ENCODE results near the gene HOXB3. TPM values are rescaled to one million over a fixed set of nuclear protein-coding genes. Genes with fewer than 3 reads are reported as not detected.

The HOXB3 gene
- polyA plus RNA-seq, 1 experiment = 33.0 TPM

DNA sequence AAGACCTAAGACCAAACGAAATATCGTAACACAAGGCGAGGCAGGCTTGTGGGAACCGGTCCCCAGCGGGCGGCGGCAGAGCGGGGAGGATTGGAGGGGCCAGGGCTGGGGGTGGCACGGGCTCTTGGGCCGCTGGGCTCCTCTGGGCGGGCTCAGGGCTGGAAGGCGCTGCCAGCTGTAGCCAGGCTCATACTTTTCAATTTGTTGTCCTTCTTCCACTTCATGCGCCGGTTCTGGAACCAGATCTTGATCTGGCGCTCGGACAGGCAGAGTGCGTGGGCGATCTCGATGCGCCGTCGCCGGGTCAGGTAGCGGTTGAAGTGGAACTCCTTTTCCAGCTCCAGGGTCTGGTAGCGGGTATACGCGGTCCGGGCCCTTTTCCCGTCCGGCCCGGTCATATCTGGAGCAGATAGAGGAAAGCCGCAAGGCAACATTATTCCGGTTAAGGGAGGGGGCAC, 2.0 kb upstream of the HOXB3 start:
- no peak for DNase-seq (ENCODE audit: low read depth, low spot score)
- ChIA-PET POLR2A (interaction anchor here (0.6 to 2.3 kb wide), 5 partner anchors 9 to 240 kb away, joined by 3 to 10 read pairs (median 6); no protein-coding TSS in a partner anchor), CTCF (interaction anchor here (0.5 to 4.8 kb wide), 11 partner anchors 13 to 567 kb away, joined by 3 to 53 read pairs (median 5); no protein-coding TSS in a partner anchor)
- H3K27ac ChIP-seq (ENCODE audit: low read depth, low read length) = peak overlapping the region; percentile 97
- peak overlapping the region; percentile 89 for H3K4me3 ChIP-seq (ENCODE audit: low read depth, low read length)
- H3K9me3 ChIP-seq (ENCODE audit: control insufficient read depth, insufficient read depth, low read length) = no peaks in the 10 kb centered on the region; the same call in 1 of the 2 replicates
- TF ChIP-seq, protein P1, sequence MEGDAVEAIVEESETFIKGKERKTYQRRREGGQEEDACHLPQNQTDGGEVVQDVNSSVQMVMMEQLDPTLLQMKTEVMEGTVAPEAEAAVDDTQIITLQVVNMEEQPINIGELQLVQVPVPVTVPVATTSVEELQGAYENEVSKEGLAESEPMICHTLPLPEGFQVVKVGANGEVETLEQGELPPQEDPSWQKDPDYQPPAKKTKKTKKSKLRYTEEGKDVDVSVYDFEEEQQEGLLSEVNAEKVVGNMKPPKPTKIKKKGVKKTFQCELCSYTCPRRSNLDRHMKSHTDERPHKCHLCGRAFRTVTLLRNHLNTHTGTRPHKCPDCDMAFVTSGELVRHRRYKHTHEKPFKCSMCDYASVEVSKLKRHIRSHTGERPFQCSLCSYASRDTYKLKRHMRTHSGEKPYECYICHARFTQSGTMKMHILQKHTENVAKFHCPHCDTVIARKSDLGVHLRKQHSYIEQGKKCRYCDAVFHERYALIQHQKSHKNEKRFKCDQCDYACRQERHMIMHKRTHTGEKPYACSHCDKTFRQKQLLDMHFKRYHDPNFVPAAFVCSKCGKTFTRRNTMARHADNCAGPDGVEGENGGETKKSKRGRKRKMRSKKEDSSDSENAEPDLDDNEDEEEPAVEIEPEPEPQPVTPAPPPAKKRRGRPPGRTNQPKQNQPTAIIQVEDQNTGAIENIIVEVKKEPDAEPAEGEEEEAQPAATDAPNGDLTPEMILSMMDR (IDR thresholded peaks at IDR 0.05; ENCODE audit: low read depth, low read length) = no peak
- H3K27me3 ChIP-seq (ENCODE audit: control insufficient read depth, insufficient read depth, low read length) = no peaks in the 10 kb centered on the region

DNA sequence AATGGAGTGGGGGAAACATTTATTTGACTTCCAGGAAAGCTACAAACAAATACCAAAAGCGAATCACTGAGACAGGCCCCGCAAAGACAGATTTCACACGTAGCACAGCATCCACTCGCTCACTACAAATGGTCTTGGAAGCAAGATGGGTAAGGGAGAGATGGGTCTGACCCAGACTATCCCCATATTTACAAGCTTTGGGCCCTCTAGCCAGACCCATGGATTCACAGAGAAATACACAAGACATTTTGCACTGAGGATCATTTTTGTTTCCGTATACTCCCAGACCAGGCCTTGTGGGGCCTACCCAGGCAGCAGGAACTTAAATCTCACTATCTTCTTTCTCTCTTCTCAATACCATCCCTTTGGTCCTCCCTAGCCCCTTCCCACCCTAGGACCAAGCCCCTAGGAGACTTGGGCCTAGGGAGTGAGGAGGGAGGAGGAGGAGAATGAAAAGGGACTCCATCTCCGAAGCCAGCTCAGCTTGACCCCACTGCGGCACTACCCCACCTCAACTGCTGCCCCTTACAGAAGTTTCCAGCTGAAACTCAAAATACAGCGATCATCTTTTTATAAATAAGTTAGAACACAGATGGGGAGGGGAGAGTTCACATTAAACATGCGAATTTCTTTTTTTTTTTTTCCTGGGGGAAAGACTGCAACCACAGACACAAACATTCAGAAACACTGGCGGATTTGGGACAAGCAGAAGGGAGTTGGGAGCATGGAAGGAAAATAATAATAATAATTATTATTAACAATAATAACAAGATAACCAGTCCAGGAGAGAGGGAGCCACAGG, 1.4 kb upstream of the HOXB3 start:
- Histone ChIP-seq H3K27ac (ENCODE audit: low read depth, low read length) (peak overlapping the region; percentile 97), H3K4me3 (ENCODE audit: low read depth, low read length) (peak overlapping the region; percentile 89), H3K27me3 (ENCODE audit: control insufficient read depth, insufficient read depth, low read length) (no peaks in the 10 kb centered on the region), H3K9me3 (ENCODE audit: control insufficient read depth, insufficient read depth, low read length) (no peaks in the 10 kb centered on the region; the same call in 1 of the 2 replicates)
- TF ChIP-seq, protein P1 (IDR thresholded peaks at IDR 0.05; ENCODE audit: low read depth, low read length) = no peak
- DNase-seq (ENCODE audit: low read depth, low spot score) = no peak
- POLR2A ChIA-PET = interaction anchor here (0.7 to 2.3 kb wide), 5 partner anchors 9 to 50 kb away, joined by 3 to 5 read pairs (median 3); no protein-coding TSS in a partner anchor
- CTCF ChIA-PET = interaction anchor here (0.9 to 1.9 kb wide), 7 partner anchors 19 to 438 kb away, joined by 3 to 11 read pairs (median 5); no protein-coding TSS in a partner anchor

DNA sequence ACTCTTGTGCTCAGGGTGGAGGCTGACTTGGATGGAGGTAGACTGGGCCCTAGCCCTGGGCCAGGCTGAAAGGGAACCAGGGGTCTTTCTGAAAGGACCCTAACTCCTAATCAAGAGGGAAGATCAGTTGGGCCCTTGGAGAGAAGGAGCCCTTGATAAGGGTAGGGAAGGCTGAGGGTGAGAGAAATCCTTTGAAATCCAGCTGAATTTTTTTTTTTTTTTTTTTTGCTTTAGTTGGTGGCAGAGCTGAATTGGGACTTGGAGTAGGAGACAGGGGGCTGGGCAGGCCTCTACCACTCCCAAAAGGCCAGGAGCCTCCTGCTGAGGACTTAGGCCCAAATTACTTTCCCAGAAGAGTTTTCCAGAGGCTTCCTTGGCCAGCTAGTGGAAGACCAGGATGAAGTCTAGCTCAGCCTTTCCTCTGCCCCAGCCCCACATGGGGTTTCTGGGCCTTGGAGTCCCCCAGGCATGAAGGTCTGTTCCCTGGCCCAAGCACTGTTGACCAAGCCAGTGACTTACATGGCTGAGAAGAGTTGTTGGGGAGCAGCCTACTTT, 643 bp upstream of the HOXB3 start:
- CTCF ChIA-PET = interaction anchor here (0.6 to 1.9 kb wide), 5 partner anchors 18 to 283 kb away, joined by 3 to 11 read pairs (median 3); no protein-coding TSS in a partner anchor
- DNase-seq (ENCODE audit: low read depth, low spot score) = no peak
- Histone ChIP-seq H3K27me3 (ENCODE audit: control insufficient read depth, insufficient read depth, low read length) (no peaks in the 10 kb centered on the region), H3K9me3 (ENCODE audit: control insufficient read depth, insufficient read depth, low read length) (no peaks in the 10 kb centered on the region; the same call in 1 of the 2 replicates), H3K4me3 (ENCODE audit: low read depth, low read length) (peak overlapping the region; percentile 89), H3K27ac (ENCODE audit: low read depth, low read length) (peak overlapping the region; percentile 97)
- POLR2A ChIA-PET = interaction anchor here (0.7 to 1.0 kb wide), 3 partner anchors 10 to 33 kb away, joined by 3 to 10 read pairs (median 3); no protein-coding TSS in a partner anchor
- TF ChIP-seq, protein P1 (IDR thresholded peaks at IDR 0.05; ENCODE audit: low read depth, low read length) = no peak

DNA sequence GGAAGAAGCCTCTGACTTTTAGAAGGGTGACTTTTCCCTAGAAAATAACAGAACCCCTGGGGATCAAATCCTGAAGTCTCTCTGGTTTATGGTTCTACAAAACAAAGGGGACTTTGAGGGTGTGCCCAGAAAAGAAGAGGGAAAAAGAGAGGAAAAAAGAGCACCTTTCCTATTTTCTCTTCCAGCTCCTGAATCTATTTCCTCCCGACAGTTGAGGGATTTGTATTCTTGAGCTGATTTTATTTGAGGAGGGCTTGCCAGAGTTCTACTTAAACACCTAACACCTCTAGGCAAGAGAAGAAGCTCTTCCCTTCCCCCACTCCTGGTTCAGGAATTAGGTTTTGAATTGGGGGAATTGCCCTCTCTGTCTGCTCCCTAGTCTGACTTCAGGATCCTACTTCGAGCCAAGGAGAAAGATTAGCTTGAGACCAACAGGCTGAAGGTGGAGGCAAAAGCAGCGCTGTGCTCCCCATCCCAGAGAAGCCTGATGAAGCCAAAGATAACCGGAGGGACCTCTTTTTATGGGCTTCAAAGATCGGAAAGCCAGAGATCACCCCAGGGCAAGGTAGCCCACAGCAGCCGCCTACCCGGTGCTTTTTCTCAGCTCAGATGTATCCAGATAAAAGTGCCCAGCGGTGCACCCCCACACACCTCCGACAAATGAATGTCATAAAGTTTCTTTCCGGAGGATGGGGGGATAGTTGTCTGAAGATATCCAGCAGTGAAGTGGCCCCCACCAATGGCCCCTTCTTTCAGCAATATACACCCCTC, 796 bp downstream of the HOXB3 start:
- POLR2A ChIA-PET = interaction anchor here (0.8 to 2.7 kb wide), 6 partner anchors 13 to 48 kb away, joined by 3 to 12 read pairs (median 6); no protein-coding TSS in a partner anchor
- H3K4me3 ChIP-seq (ENCODE audit: low read depth, low read length) = peak overlapping the region; percentile 89

More for the DNA sequence above, 796 bp downstream of the HOXB3 start:
- Histone ChIP-seq H3K27ac (ENCODE audit: low read depth, low read length) (peak overlapping the region; percentile 97), H3K9me3 (ENCODE audit: control insufficient read depth, insufficient read depth, low read length) (no peaks in the 10 kb centered on the region; the same call in 1 of the 2 replicates), H3K27me3 (ENCODE audit: control insufficient read depth, insufficient read depth, low read length) (no peaks in the 10 kb centered on the region)
- TF ChIP-seq, protein P1 (IDR thresholded peaks at IDR 0.05; ENCODE audit: low read depth, low read length) = no peak
- no peak for DNase-seq (ENCODE audit: low read depth, low spot score)
- CTCF ChIA-PET = interaction anchor here (0.8 to 1.9 kb wide), 4 partner anchors 42 to 327 kb away, joined by 3 to 11 read pairs (median 4); no protein-coding TSS in a partner anchor

All from AG04450 (cell line).